ENCODE measurements around the gene LIFR.

Gene LIFR

GRCh38 chr5:38463634-38464521 lies 92.6 kb downstream of the LIFR start (continued):
- TF ChIP-seq SP3 (tag by site-specific recombination; IDR thresholded peaks at IDR 0.05), result 0 out of 2 replicates have a peak, but pooled peaks have one; percentile 16
- 0 out of 2 replicates have a peak, but pooled peaks have one; percentile 32 for TF ChIP-seq FEZF1 (tag by site-specific recombination; IDR thresholded peaks at IDR 0.05)
- no peak for TF ChIP-seq MZF1 (tag by site-specific recombination; IDR thresholded peaks at IDR 0.05; ENCODE audit: borderline replicate concordance)
- no peak for TF ChIP-seq ZNF426 (tag by site-specific recombination; IDR thresholded peaks at IDR 0.05)
- 0 out of 2 replicates have a peak, but pooled peaks have one; percentile 45 for TF ChIP-seq TSHZ1 (tag by site-specific recombination; IDR thresholded peaks at IDR 0.05; ENCODE audit: borderline replicate concordance)
- TF ChIP-seq EGR2 (tag by site-specific recombination; IDR thresholded peaks at IDR 0.05; ENCODE audit: low read depth), result no peak
- 0 out of 2 replicates have a peak, but pooled peaks have one; percentile 12 for TF ChIP-seq ZNF629 (tag by site-specific recombination; IDR thresholded peaks at IDR 0.05)
- no peak for TF ChIP-seq ZNF747 (tag by site-specific recombination; IDR thresholded peaks at IDR 0.05)
- no peak for TF ChIP-seq ZNF658 (tag by site-specific recombination; IDR thresholded peaks at IDR 0.05)
- TF ChIP-seq ZNF843 (tag by site-specific recombination; IDR thresholded peaks at IDR 0.05), result peak; percentile 41; the same call in 1 of the 2 replicates
- TF ChIP-seq ZNF510 (tag by site-specific recombination; IDR thresholded peaks at IDR 0.05; ENCODE audit: insufficient replicate concordance), result no peak
- TF ChIP-seq ZNF707 (tag by site-specific recombination; IDR thresholded peaks at IDR 0.05), result no peak

- Histone ChIP-seq H3K4me3 (ENCODE audit: low read depth, low read length) (no peak overlapping the region), H3K9me3 (ENCODE audit: control insufficient read depth, insufficient read depth, low read depth, low read length) (no peaks in the 10 kb centered on the region), H3K36me3 (ENCODE audit: control insufficient read depth in 2 of 2, insufficient read depth in 1 of 2, low read length in 2 of 2) (no peaks in the 10 kb centered on the region; a peak in 1 of 3 replicates), H3K27ac (ENCODE audit: extremely low read depth, low read depth, low read length) (no peak overlapping the region), H3K4me1 (ENCODE audit: control insufficient read depth, insufficient read depth, low read length) (peaks cover 15% of the 10 kb centered on the region)
- POLR2A ChIA-PET, result interaction anchor here (1.6 kb wide), 1 partner anchor 21 kb away, joined by 4 read pairs; no protein-coding TSS in a partner anchor
- CTCF ChIA-PET, result interaction anchor here (0.6 to 2.9 kb wide), 8 partner anchors 16 to 457 kb away, joined by 3 to 23 read pairs (median 4); no protein-coding TSS in a partner anchor
- no peak for TF ChIP-seq ZNF280C (tag by site-specific recombination; IDR thresholded peaks at IDR 0.05)
- no peak for TF ChIP-seq TRIM28 (IDR thresholded peaks at IDR 0.05; ENCODE audit: borderline replicate concordance, low read length)
- TF ChIP-seq KLF7 (tag by site-specific recombination; IDR thresholded peaks at IDR 0.05; ENCODE audit: borderline replicate concordance), result no peak
- TF ChIP-seq ZBTB44 (tag by site-specific recombination; IDR thresholded peaks at IDR 0.05), result no peak
- TF ChIP-seq ZNF239 (tag by site-specific recombination; IDR thresholded peaks at IDR 0.05), result peak; percentile 80; the same call in 1 of the 2 replicates
- peak; percentile 87 for TF ChIP-seq ATF2 (tag by site-specific recombination; IDR thresholded peaks at IDR 0.05; ENCODE audit: low read depth)
- no peak for TF ChIP-seq GLI4 (tag by site-specific recombination; IDR thresholded peaks at IDR 0.05)
- TF ChIP-seq HOXD13 (CRISPR knock-in tag; IDR thresholded peaks at IDR 0.05; ENCODE audit: borderline replicate concordance), result no peak
- TF ChIP-seq ZNF169 (tag by site-specific recombination; IDR thresholded peaks at IDR 0.05), result no peak
- TF ChIP-seq ZNF211 (tag by site-specific recombination; IDR thresholded peaks at IDR 0.05; ENCODE audit: low read depth), result no peak
- TF ChIP-seq ZNF10 (tag by site-specific recombination; IDR thresholded peaks at IDR 0.05), result no peak
- TF ChIP-seq KLF1 (tag by site-specific recombination; IDR thresholded peaks at IDR 0.05), result no peak
- TF ChIP-seq GFI1B (tag by site-specific recombination; IDR thresholded peaks at IDR 0.05), result no peak
- TF ChIP-seq WT1 (tag by site-specific recombination; IDR thresholded peaks at IDR 0.05), result no peak
- no peak for TF ChIP-seq SCRT1 (tag by site-specific recombination; IDR thresholded peaks at IDR 0.05; ENCODE audit: borderline replicate concordance)
Measured at GRCh38 chr5:38462976-38463633, 93.3 kb downstream of the LIFR start.
